Testis (tissue), 3 donors: ENCODE results near the gene MGAT4C. TPM values are rescaled to one million over a fixed set of nuclear protein-coding genes. Genes with fewer than 3 reads are reported as not detected.

Experiments
- DNase-seq: peaks from one replicate; pipeline ENCODE4 v3.0.0-alpha.2; 2019
- H3K27ac ChIP-seq, 2 donors: fragments of 200-600 bp; sonication (generic); one replicate each; pipeline ENCODE4 v1.5.1; 2019
- H3K27me3 ChIP-seq: fragments of 200-600 bp; sonication (generic); one replicate; pipeline ENCODE4 v1.5.1; 2019
- H3K36me3 ChIP-seq: fragments of 200-600 bp; sonication (generic); one replicate; pipeline ENCODE4 v1.5.1; 2017; ENCODE audit warnings: low read depth; ENCODE audit errors: missing control alignments
- H3K4me1 ChIP-seq: fragments of 200-600 bp; sonication (generic); one replicate; pipeline ENCODE4 v1.5.1; 2019
- H3K4me3 ChIP-seq, 2 donors: fragments of 200-600 bp; sonication (generic); one replicate each; pipeline ENCODE4 v1.5.1; 2017 to 2019
- H3K9me3 ChIP-seq: fragments of 200-600 bp; sonication (generic); one replicate; pipeline ENCODE4 v1.5.1; 2017
- POLR2A ChIP-seq: fragments of 450-650 bp; IDR thresholded peaks from one replicate; pipeline ENCODE4 v1.6.1; 2017; ENCODE audit warnings: antibody characterized with exemption, mild to moderate bottlenecking, moderate library complexity
- WGBS, 2 donors: methylation state at CpG; one replicate each; pipeline ENCODE4 v1.1.5; 2018; 5-methylcytosine and 5-hydroxymethylcytosine counted together
- intact Hi-C: fragments of 100-400 bp; cut with DNase I; formaldehyde crosslinking; loops from one replicate; pipeline ENCODE4 v1.15.1; 2023; ENCODE audit warnings: low total_unique reads
- polyA plus RNA-seq: library from polyadenylated mRNA; stranded (reverse); fragments of 350-450 nt; fragmentation: Illumina TruSeq; extraction: RNeasy Lipid Tissue Mini Kit (QIAGEN cat#74804); gene quantifications from one replicate; pipeline ENCODE4 v1.2.3, GENCODE V29; 2014; ENCODE audit warnings: low read depth, low replicate concordance; ENCODE audit not compliant: insufficient read depth
- total RNA-seq, 2 donors: library from RNA; depleted of rRNA; stranded (reverse); fragments of >200 nt; gene quantifications; one replicate each; pipeline ENCODE4 v1.2.3, GENCODE V29; 2016
- TF ChIP-seq, protein P1 (sequence below), 3 experiments: fragments of 450-650 bp in 2 of 3; fragments of 200-600 bp in 1 of 3; sonication (generic) in 1 of 3; IDR thresholded peaks; one replicate each; pipeline ENCODE4 v1.5.1; 2016 to 2019; ENCODE audit warnings: antibody characterized with exemption in 3 of 3, mild to moderate bottlenecking in 2 of 3, moderate library complexity in 1 of 3

Gene MGAT4C
- total and polyA plus RNA-seq, 3 donors from 2014 or later: 5.5 to 11.3 (median 7.4) TPM

DNA sequence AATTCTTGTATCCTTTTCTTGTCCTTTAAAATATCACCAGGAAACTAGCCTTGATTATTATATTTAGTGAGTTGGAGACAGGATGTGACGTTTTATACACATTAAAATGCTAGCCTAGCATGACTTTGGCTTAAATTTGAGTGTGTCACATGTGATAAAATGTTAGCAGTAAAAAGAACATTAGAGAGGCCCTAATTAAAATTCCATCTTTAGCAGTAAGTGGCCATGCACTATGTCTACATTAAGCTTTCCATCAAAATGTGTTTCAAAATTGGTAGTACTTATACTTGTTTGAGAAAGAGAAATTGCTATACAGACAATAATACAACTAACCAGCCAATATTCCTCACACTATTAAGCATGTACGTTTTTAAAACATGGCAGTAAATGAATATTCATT, 29.9 kb upstream of the MGAT4C start:
- Histone ChIP-seq H3K27ac (no peak overlapping the region), H3K9me3 (no peaks in the 10 kb centered on the region), H3K36me3 (no peaks in the 10 kb centered on the region), H3K4me1 (no peaks in the 10 kb centered on the region), H3K4me3 (no peak overlapping the region), H3K27me3 (no peaks in the 10 kb centered on the region)
- intact Hi-C loops: no loop called here
- WGBS, 2 donors: 69 to 76% methylated on average over 2 of the region's 2 CpGs
- DNase-seq: no peak
- TF ChIP-seq POLR2A: no peak
- TF ChIP-seq, protein P1, sequence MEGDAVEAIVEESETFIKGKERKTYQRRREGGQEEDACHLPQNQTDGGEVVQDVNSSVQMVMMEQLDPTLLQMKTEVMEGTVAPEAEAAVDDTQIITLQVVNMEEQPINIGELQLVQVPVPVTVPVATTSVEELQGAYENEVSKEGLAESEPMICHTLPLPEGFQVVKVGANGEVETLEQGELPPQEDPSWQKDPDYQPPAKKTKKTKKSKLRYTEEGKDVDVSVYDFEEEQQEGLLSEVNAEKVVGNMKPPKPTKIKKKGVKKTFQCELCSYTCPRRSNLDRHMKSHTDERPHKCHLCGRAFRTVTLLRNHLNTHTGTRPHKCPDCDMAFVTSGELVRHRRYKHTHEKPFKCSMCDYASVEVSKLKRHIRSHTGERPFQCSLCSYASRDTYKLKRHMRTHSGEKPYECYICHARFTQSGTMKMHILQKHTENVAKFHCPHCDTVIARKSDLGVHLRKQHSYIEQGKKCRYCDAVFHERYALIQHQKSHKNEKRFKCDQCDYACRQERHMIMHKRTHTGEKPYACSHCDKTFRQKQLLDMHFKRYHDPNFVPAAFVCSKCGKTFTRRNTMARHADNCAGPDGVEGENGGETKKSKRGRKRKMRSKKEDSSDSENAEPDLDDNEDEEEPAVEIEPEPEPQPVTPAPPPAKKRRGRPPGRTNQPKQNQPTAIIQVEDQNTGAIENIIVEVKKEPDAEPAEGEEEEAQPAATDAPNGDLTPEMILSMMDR (IDR thresholded peaks at IDR 0.05): no peak

DNA sequence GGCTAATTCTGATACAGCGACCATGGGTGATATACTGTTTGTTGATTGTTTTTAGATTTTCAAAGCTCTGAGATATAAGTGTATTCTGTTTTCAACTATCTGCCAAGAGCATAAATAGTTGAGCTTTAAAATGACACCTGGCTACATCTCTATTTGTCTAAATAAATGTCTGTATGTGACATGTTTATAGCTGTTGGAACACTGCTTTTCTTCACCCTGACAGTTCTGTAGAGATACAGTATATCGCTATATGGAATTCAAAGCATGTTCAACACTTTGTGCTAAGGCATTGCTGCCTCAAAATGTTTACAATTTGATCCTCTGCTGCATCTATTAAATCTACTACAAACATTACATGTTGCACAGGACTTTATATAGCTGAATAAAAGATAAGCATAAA, 27.4 kb upstream of the MGAT4C start:
- no peaks in the 10 kb centered on the region for H3K9me3 ChIP-seq
- no peak overlapping the region for H3K4me3 ChIP-seq
- H3K27me3 ChIP-seq: no peaks in the 10 kb centered on the region
- no peaks in the 10 kb centered on the region for H3K4me1 ChIP-seq
- DNase-seq: no peak
- 82 to 84% methylated on average over 2 of the region's 2 CpGs for WGBS, 2 donors
- TF ChIP-seq POLR2A: no peak
- TF ChIP-seq, protein P1 (IDR thresholded peaks at IDR 0.05): no peak
- intact Hi-C loops: no loop called here
- H3K27ac ChIP-seq: no peak overlapping the region
- H3K36me3 ChIP-seq: no peaks in the 10 kb centered on the region

- no peaks in the 10 kb centered on the region for H3K9me3 ChIP-seq
- DNase-seq: no peak
- TF ChIP-seq POLR2A: no peak
- H3K27ac ChIP-seq: no peak overlapping the region
- H3K27me3 ChIP-seq: no peaks in the 10 kb centered on the region
- WGBS, 2 donors: 66 to 73% methylated on average over 5 of the region's 5 CpGs
- no peaks in the 10 kb centered on the region for H3K4me1 ChIP-seq
- H3K36me3 ChIP-seq: no peaks in the 10 kb centered on the region
- peak overlapping the region in 1 of 2 donors; percentile 7 for H3K4me3 ChIP-seq
- intact Hi-C loops: no loop called here
These were observed 19.2 kb upstream of the MGAT4C start for GRCh38 chr12:86275356-86275755.

- no peak overlapping the region for H3K27ac ChIP-seq
- 57 to 64% methylated on average over 5 of the region's 5 CpGs for WGBS, 2 donors
These were observed 9.1 kb upstream of the MGAT4C start for GRCh38 chr12:86265329-86265695.

DNA sequence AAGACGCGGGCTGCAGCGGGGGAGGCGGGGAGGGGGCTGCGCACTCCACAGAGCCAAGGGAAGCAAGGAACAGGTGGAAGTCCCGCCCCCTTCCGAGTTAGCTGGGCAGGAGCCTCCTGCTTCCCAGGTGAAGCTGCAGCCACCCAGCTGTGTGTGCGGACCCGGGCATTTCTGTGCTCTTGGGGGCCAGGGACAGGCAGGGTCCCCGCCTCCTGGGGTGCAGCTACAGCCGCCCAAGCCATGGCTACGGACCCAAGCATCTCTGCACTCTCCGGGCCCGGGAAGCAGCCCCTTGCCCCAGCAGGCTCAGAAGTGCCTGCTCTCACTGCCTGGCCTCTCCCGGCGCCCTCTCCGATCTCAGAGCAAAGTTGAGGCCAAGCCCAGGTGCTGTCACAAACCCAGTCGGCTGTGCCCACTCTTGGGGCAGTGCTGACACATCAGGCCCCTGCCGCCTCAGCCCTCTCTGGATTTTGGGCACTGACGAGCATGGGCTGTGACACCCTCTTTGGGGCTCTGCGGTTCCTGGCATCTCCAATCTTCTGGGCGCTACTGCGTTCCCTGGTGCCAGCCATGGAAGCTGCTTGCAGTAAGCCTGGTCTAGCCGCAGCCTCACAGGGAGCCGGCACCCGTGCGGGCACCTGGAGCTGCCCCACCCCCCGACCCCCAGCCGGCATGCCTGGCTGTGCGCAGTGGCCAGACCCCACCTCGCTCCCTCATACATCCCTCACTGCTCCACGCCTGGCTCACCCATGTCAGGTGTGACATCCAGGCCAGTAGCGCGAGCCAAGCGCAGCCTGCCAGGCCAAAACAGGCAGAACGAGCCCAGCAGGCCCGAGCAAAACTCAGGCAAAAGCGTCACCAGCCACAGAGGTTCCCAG, 8.5 kb upstream of the MGAT4C start:
- WGBS, 2 donors: 29 to 36% methylated on average over 22 to 26 of the region's 38 CpGs
- no peaks in the 10 kb centered on the region for H3K36me3 ChIP-seq
- no peak overlapping the region for H3K27ac ChIP-seq
- peak overlapping the region in 1 of 2 donors; percentile 10 for H3K4me3 ChIP-seq
- no peaks in the 10 kb centered on the region for H3K4me1 ChIP-seq
- TF ChIP-seq, protein P1 (IDR thresholded peaks at IDR 0.05): no peak
- no peak for TF ChIP-seq POLR2A
- DNase-seq: peak; percentile 18
- intact Hi-C loops: no loop called here
- H3K27me3 ChIP-seq: no peaks in the 10 kb centered on the region
- no peaks in the 10 kb centered on the region for H3K9me3 ChIP-seq

More at GRCh38 chr12:86265329-86265695, 9.1 kb upstream of the MGAT4C start:
- Histone ChIP-seq H3K27me3 (no peaks in the 10 kb centered on the region), H3K36me3 (no peaks in the 10 kb centered on the region), H3K4me1 (no peaks in the 10 kb centered on the region), H3K9me3 (no peaks in the 10 kb centered on the region), H3K4me3 (no peak overlapping the region)
- TF ChIP-seq POLR2A: no peak
- TF ChIP-seq, protein P1 (IDR thresholded peaks at IDR 0.05): no peak
- intact Hi-C loops: no loop called here
- DNase-seq: no peak
